Cardiac muscle cell (in vitro differentiated cells and primary cell): ENCODE measurements around the gene TRABD2B. TPM values are rescaled to one million over a fixed set of nuclear protein-coding genes. Genes with fewer than 3 reads are reported as not detected.
A peak's percentile ranks its signal among the peaks of the same experiment; 100 is the strongest.

Source experiments
- DNase-seq, 2 donors: peaks; one replicate each; pipeline versions ENCODE4 v3.0.0 to v3.0.0-alpha.2; 2010 to 2017; ENCODE audit warnings: low read depth in 1 of 2, low spot score in 1 of 2
- H3K27ac ChIP-seq: fragments of 200-600 bp; sonication (generic); 2 replicates; pipeline ENCODE4 v1.5.1; 2016
- H3K27me3 ChIP-seq: fragments of 200-600 bp; sonication (generic); 2 replicates; pipeline ENCODE4 v1.6.0; 2016; ENCODE audit warnings: control low read depth
- H3K36me3 ChIP-seq: fragments of 200-600 bp; sonication (generic); 2 replicates; pipeline ENCODE4 v1.5.1; 2016; ENCODE audit warnings: control low read depth
- H3K4me1 ChIP-seq: fragments of 200-600 bp; sonication (generic); 2 replicates; pipeline ENCODE4 v1.8.1; 2017; ENCODE audit warnings: low read depth, mild to moderate bottlenecking, mixed run types
- H3K4me3 ChIP-seq: fragments of 200-600 bp; sonication (generic); 2 replicates; pipeline ENCODE4 v1.5.1; 2016; ENCODE audit warnings: mild to moderate bottlenecking
- H3K9me3 ChIP-seq: fragments of 200-600 bp; sonication (generic); 2 replicates; pipeline ENCODE4 v1.5.1; 2017; ENCODE audit warnings: low read depth, mild to moderate bottlenecking, control low read depth
- polyA plus RNA-seq: library from polyadenylated mRNA; unstranded; fragments of >200 nt; fragmentation: Nextera tagmentation; extraction: Ambion mirVana; gene quantifications from 2 replicates; pipeline ENCODE4 v1.2.1, GENCODE V29; 2016
- total RNA-seq: library from RNA; depleted of rRNA; stranded (reverse); fragments of >200 nt; gene quantifications from 2 replicates; pipeline ENCODE4 v1.2.3, GENCODE V29; 2016
- TF ChIP-seq, protein P1 (sequence below): IDR thresholded peaks from 2 replicates; pipeline ENCODE4 v1.5.1; 2012; ENCODE audit warnings: low read depth, mild to moderate bottlenecking, low read length

Gene TRABD2B
- total and polyA plus RNA-seq, 2 experiments from 2014 or later, result 0.60 to 0.82 TPM

DNA sequence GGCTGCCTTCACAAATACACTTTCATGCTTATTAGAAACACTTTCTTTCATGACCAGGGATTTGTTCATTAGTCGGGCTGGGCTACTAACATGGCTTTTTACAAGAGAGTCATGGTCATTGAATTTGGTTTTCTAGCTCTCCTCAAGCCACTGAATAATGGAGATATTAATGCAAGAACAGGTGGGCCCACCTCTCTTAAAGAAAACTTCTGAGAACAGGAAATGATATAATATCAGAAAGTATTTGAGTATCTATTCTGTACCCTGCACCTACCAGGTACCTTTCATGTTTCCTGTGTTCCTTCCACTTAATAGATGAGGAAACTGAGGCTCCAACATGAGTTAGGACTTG, 90.0 kb downstream of the TRABD2B start:
- TF ChIP-seq, protein P1, sequence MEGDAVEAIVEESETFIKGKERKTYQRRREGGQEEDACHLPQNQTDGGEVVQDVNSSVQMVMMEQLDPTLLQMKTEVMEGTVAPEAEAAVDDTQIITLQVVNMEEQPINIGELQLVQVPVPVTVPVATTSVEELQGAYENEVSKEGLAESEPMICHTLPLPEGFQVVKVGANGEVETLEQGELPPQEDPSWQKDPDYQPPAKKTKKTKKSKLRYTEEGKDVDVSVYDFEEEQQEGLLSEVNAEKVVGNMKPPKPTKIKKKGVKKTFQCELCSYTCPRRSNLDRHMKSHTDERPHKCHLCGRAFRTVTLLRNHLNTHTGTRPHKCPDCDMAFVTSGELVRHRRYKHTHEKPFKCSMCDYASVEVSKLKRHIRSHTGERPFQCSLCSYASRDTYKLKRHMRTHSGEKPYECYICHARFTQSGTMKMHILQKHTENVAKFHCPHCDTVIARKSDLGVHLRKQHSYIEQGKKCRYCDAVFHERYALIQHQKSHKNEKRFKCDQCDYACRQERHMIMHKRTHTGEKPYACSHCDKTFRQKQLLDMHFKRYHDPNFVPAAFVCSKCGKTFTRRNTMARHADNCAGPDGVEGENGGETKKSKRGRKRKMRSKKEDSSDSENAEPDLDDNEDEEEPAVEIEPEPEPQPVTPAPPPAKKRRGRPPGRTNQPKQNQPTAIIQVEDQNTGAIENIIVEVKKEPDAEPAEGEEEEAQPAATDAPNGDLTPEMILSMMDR, result no peak
- H3K9me3 ChIP-seq, result no peaks in the 10 kb centered on the region
- DNase-seq, result no peak
- H3K4me1 ChIP-seq, result peaks cover 11% of the 10 kb centered on the region
- no peak overlapping the region for H3K27ac ChIP-seq
- no peaks in the 10 kb centered on the region for H3K27me3 ChIP-seq
- no peak overlapping the region for H3K4me3 ChIP-seq
- H3K36me3 ChIP-seq, result no peaks in the 10 kb centered on the region

GRCh38 chr1:47906527-47907176, 90.5 kb downstream of the TRABD2B start:
- no peaks in the 10 kb centered on the region for H3K27me3 ChIP-seq
- peak in 1 of 2 donors; percentile 35 for DNase-seq
- no peak overlapping the region for H3K4me3 ChIP-seq
- TF ChIP-seq, protein P1, result no peak
- peak overlapping the region; percentile 3 for H3K27ac ChIP-seq
- H3K4me1 ChIP-seq, result peaks cover 11% of the 10 kb centered on the region
- H3K9me3 ChIP-seq, result no peaks in the 10 kb centered on the region
- no peaks in the 10 kb centered on the region for H3K36me3 ChIP-seq

DNA sequence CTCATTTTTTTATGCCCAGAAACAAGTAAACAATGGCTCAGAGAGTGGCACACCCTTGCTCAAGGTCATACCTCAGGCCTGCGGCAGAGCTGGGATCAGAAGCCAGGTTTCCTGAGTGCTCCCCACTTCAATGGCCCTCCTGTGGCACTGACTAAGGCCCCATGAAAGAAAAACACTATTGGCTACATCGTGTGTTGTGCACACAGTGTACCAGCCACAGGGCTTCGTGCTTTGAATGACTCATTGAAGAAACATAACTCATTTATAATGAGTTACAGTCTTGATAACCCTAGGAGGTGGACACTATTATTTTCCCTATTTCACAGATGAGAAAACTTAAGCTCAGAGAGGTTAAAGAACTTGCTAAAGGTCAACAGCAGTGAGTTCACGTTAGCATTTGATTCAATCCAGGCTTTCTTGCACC, 91.2 kb downstream of the TRABD2B start:
- Histone ChIP-seq H3K36me3 (no peaks in the 10 kb centered on the region), H3K9me3 (no peaks in the 10 kb centered on the region), H3K4me3 (no peak overlapping the region), H3K4me1 (peaks cover 11% of the 10 kb centered on the region), H3K27ac (no peak overlapping the region), H3K27me3 (no peaks in the 10 kb centered on the region)
- TF ChIP-seq, protein P1, result no peak
- peak in 1 of 2 donors; percentile 14 for DNase-seq

- TF ChIP-seq, protein P1, result no peak
- Histone ChIP-seq H3K36me3 (no peaks in the 10 kb centered on the region), H3K9me3 (no peaks in the 10 kb centered on the region), H3K27ac (no peak overlapping the region), H3K4me1 (peaks cover 13% of the 10 kb centered on the region), H3K4me3 (no peak overlapping the region), H3K27me3 (no peaks in the 10 kb centered on the region)
- DNase-seq, result no peak
Observed at GRCh38 chr1:47903723-47904122, 93.5 kb downstream of the TRABD2B start.

DNA sequence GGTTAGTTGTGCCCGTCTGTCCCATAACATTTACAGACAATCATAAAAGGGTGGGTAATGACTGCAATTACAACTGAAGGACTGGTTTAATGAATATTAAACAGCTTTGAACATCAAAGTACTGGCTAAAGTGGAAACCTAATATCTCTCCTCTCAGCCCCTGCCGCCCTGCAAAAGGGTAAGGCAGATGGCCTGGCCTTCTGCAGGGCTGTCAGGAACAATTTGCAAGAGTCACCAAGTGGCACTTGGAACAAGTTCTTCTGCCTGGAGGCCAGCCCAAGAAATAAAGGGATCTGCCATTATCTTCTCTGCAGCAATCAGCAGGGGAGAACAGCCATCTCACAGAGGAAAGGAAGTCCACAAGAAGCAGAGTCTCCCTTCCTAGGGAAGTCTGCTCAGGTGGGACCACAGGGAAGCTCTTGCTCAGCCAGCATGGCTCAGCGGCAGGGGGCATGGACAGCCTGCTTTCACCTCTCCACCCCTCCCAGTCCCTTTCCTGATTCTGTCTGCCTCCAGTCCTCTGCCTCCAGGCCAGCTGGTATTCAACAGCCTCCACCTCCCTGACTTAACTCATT, 96.1 kb downstream of the TRABD2B start:
- Histone ChIP-seq H3K4me3 (no peak overlapping the region), H3K4me1 (peaks cover 14% of the 10 kb centered on the region), H3K27ac (no peak overlapping the region), H3K27me3 (no peaks in the 10 kb centered on the region), H3K9me3 (no peaks in the 10 kb centered on the region), H3K36me3 (no peaks in the 10 kb centered on the region)
- no peak for DNase-seq
- TF ChIP-seq, protein P1, result no peak
